SHP77 (cell line): Measurements from ENCODE around the gene MEIOB.
A peak's percentile ranks its signal among the peaks of the same experiment; 100 is the strongest.
"Not testable (repeated sequence)": the region's sequence is repeated elsewhere in the genome, so short reads cannot be mapped to it uniquely, and the experiment has no call there.

Experiments
- DNase-seq, 2 experiments: peaks; one replicate each; lab custom pipeline; 2025; lab: John Stamatoyannopoulos, UW

MEIOB gene, protein sequence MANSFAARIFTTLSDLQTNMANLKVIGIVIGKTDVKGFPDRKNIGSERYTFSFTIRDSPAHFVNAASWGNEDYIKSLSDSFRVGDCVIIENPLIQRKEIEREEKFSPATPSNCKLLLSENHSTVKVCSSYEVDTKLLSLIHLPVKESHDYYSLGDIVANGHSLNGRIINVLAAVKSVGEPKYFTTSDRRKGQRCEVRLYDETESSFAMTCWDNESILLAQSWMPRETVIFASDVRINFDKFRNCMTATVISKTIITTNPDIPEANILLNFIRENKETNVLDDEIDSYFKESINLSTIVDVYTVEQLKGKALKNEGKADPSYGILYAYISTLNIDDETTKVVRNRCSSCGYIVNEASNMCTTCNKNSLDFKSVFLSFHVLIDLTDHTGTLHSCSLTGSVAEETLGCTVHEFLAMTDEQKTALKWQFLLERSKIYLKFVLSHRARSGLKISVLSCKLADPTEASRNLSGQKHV

DNA sequence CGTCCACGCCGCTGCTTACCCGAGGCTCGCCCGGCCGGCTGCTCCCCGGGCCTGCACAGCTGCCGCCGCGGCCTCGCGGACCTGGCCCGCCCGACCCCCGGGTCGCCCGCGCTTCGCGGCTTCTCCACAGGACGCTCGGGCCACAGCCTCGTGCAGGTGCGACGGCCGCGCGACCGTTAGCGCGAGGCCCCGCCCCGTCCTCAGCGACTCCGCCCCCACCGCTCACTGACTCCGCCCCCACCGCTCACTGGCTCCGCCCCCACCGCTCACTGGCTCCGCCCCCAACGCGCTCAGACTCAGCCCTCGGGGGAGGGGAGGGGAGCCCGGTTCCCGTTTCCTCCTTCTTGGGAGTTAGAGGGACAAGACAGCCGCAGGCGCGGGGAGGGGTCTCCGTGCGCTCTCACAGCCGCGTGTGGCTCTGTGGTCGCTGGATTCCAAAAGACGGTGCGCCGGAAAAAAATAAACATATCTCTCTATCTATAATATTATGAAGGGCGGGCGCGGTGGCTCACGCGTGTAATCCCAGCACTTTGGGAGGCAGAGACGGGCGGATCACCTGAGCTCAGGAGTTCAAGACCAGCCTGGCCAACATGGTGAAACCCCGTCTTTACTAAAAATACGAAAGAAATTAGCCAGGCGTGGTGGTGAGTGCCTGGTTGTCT, at the start of gene MEIOB:
Gene MEIOB, minus strand, starts transcription at position 191 of the 662 bp plus-strand sequence. CDS start 3,989 bp downstream, outside the sequence.
- DNase-seq, result no peak

DNA sequence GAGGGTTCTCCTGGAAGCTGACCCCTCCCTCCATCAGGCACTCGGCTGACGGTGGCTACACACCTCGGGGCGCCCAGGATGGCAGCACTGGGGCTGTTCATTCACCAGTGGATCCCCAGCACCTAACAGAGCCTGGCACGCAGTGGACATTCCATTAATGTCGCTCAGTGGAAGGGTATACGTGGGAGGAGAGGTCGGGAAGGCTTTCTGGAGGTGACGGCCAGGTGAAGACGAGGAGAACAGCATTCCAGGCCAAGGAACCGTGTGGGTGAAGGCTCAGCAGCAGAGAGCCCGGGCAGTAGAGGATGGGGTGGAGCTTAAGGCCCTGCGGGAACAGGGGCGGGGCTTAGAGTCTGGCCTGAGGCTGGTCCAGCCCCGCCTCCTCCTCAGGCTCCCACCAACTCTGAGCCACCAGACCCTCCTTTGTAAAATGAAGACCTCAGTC, 48.8 kb upstream of the MEIOB start:
- peak; percentile 45 to 63 for DNase-seq

DNA sequence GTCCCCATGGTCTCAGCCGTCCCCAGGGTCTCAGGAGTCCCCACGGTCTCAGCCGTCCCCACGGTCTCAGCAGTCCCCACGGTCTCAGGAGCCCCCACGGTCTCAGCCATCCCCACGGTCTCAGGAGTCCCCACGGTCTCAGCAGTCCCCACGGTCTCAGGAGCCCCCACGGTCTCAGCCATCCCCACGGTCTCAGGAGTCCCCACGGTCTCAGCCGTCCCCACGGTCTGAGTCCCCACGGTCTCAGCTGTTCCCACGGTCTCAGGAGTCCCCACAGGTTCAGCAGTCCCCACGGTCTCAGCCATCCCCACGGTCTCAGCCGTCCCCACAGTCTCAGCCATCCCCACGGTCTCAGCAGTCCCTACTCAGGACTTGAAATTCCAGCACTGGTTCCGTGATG, 48.2 kb upstream of the MEIOB start:
- not testable (repeated sequence) for DNase-seq

DNA sequence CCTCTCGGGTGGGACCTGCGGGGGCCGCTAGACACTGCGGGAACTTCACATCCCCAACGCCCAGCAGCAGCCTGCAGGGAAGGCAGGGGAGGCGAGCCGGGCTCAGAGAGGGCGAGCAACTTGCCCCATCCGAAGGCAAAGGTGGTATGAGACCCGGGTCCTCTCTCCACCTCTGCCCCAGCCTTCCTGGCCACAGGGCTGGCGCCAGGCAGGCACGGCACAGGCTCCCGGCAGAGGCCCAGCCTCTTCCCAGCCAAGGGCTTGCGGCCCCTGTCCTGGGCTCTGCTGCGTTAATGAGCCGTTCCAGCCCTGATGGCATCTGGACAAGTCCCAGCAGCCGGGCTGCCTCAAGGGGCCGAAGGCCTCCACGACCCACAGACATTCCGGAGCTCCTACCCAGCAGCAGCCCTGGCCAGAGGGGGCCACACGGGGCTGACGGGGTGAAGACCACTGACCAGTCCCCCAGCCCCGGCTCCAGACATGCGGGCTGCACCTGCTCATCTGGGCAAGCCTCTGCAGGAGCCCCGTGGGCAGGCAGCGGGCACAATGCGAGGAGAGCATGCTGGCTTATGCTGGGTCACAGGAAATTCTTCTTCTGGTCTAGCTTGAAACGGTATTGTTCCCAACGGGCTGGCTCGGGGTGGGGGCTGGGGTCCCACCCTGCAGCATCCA, 47.5 kb upstream of the MEIOB start:
- DNase-seq, result peak in 1 of 2 experiments; percentile 21

DNA sequence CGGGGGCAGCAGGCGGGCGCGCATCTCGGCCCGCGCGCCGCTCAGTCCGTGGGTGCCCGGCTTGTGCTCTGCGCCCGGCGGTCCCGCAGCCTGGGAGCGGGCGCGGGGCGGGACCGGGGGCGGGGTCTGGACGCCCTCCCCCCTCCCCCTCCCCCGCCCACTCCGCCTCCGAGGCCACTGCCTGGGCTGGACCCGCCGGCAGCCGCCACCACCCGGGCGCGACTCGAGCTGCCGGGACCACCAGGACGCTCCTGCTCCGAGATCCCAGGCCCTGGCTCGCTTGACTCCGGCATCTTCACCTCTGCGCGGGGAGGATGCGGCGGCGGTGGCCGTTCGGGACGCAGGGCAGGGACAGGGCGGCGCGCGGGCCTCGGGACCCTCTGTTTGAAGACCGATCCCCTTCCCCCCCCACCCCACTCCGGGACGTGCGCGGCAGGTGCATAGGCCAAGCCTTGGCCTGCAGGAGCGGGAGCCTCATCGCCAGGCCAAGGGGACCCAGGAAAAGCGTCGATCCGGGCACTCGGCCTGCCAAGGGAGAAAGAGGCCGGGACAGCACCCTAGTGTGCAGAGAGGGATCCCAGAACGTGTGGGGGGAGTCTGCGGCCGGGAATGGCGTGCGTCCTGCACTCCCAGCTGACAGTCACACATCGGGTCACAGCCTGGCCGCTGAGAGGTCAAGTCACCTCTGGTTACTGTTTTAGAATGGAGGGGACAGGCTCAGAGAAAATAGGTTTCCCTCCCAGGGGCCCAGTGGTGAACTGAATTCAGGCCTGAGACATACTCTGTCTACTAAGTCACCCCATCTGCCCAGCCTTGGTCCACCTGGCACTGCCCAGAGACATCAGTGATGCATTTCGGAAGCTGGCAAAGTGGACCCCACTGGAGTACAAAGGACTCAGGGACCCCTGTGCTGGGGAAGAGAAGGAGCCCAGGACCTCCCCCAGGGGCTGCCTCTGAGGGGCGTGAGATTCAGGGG, 46.7 kb upstream of the MEIOB start, which contains the start of gene HS3ST6:
Gene HS3ST6, minus strand, starts transcription at position 65 of the 976 bp plus-strand sequence. CDS start 92 bp downstream, outside the sequence.
- DNase-seq, result no peak

DNA sequence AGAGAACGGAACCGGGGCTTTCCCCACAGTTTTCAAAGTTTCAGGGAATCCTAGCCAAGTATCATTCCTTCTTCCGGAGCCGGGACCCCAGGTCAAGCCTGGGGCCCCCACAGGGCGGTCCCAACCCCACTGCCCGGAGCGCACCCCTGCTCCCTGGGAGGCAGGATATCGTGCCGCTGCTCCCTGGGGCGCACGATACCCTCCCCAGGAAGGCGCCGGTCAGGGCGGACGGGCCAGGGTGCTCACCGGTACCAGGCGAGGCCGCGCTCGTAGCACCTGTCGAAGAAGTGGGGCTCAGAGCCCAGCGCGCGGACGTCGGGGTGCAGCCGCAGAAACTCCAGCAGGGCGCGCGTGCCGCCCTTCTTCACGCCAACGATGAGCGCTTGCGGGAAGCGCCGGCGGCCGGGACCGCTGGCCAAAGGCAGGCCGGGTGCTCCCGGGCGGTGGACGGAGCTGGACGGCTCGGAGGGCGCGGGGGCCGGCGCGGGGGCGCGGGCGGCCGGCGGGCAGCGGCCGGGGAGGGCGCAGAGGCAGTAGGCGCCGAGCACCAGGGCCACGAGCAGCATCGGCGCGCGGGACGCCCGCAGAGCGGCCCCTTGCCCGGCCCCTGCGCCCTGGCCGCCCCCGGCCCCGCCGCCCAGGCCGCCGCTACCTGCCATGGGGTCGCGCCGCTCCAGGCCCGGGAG, 45.8 kb upstream of the MEIOB start:
- DNase-seq, result no peak

DNA sequence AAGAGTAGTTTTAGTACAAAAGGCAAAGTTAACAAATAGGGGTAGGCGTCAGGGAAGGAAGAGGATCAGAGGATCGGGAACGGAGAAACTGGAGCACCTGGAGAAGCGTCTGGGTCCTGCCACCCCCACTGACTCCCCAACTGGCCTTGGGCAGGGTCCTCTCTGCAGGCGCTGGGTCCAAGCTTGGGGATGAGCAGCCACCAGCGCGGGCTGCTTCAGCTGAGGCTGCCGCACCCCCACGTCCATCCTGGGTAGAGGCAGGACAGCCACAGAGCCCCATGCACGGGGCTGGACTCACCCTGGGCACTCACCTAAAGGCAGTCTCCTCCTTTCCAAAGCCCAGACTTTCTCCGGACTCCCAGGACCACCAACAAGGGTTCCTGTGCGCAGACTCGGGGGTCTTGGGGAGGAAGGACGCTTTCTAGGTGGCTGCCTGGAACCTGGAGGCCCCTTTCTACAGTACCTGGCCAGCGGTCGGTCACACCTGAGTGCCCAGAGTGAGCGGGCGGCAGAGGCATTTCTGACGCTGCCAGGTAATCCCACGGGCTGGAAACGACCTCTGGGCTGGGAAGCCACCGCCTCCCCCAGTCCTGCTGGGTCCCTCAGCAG, 45.2 kb upstream of the MEIOB start:
- no peak for DNase-seq

DNA sequence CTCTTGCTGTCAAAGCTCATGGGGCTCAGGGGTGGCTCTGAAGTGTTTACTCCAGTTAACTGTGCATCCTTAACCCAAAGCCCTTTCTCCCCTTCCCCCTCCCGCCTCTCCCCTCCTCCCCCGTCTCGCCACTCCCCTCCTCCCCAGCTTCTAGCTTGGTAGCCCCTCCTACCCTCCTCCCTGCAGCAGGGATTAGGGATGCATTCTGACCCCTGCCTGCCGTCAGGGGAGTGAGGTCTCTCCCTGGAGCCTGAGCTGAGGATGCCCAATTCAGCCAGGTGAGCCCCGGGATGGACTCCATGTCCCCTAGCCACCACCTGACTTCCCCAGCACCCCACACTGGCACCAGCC, 44.7 kb upstream of the MEIOB start:
- DNase-seq, result no peak

DNA sequence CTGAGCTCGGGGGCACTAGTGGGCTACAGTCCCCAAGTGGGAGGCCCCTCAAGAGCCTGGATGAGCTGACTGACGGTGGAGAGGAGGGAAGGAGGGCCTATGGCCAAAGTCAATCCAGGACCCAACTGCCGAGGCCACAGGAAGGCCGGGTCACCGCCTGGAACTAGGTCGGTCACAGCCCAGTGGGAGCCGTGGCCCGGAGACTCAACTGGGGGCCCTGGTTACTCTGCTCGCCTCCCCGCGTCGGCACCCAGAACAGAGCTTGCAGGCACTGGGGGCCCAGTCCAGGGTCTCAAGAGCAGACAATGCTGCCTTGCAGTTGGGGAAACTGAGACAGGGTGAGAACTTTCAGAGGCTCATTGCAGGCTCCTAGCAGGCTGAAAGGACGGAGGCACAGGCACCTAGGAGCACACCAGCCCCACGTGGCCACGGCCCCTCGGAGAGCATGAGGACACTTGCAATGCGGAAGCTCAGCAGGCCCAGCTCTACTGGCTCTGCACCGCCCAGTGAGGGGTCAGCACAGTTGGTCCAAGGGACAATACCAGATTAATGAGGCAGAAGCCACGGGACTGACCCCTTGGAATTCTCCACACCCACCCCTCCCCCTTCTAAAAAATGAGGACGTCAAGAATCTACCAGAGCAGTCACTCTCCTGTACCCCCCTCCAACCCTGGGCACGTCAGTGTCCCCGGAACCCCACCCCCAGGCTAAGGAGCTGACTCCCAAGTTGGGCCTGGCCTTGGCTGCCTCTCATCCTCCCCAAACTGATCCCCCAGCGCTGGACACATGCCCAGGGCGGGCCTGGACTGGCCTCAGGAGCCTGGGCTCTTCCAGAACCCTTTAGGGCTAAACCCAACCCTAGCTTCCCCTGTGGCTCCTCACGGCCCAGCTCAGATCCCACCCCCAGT, 44.0 kb upstream of the MEIOB start:
- no peak for DNase-seq

DNA sequence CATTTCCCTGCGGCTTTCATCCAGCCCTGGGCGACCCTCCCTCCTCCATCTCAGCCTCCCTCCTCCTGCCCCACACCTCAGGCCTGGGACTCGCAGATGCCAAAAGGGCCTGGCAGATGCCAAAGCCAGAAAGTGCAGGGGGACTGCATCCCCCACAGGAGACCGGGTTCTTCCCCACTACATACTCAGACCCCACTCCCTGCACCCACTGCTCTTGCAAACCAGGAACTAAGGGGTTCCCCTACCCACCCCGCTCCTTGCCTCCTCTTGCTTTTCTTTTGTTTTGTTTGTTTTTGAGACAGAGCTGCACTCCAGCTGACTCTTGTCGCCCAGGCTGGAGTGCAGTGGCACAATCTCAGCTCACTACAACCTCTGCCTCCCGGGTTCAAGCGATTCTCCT, 43.0 kb upstream of the MEIOB start:
- DNase-seq, result no peak

DNA sequence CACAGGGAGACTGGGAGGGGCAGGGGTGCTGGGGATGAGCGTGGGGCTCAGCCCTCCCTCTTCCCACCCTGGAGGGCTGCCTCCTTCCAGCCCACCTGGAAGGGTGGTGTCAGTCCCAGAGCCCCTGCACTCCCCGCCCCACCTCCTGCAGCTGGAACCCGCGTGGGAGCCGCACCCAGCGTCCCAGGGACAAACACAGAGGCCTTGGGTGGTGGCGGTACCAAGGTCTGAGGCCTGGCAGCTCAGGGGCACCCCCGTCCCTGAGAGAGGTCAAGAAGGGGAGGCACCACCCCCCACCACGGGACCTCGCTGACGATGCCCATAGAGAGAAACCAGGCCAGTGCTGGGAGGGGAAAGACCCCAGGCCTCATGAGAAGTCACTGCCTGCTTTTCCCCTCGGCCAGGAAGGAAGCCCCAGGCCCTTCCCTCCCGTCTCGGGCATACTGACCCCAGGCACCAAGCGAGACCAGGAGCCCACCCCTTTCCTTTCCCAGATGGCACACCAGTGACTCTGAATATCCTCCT, 42.2 kb upstream of the MEIOB start:
- no peak for DNase-seq

DNA sequence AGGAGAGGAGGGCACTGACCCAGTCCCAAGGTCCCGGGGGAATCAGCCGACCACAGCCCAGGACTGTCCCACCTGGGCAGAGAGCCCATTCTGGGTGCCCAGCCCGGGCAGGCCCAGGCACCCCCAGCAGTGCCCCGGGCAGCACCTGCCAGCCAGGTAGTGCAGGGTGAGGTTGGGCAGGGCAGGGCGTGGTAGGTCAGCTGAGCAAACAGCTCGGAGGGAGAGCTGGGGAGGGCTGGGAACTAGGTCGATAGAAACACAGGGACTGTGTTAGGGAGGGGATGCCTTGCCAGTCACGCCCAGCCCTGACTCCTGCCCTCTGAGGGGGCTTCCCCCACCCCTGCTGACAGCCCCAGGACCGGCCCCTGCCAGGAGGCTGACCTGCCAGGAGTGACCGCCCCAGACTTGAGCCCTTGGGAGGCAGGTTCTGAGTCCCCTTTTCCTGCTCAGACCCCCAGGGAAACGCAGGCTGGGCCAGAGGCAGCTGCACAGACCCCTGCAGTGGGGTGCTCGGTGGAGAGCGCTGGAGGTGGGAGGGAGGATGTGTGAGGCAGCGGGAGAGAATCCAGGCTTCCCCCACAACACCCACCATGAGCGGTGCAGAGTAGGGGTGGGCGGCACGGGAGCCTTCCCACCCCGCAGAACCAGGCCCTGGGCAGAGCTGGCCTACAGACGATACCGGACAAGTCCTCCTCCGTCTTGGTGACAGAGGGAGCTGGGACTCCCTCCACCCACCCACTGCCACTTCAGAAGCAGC, 41.5 kb upstream of the MEIOB start:
- peak; percentile 47 to 67 for DNase-seq

DNA sequence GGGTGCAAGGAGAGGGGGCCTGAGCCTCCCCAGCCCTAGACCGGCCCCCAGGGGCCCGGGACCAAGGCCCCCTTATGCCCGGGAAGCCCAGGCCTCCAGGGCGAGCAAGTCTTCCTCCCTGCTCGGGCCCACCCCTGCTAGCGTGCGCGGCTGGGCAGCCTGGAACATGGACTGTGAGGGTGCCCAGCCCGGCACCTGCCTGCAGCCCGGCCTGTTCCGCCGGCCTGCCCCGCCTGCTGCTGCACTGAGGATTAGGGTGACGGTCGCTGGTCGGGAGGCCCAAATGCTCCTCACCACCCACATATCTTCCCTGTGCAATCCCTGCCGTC, 40.2 kb upstream of the MEIOB start:
- DNase-seq, result no peak

DNA sequence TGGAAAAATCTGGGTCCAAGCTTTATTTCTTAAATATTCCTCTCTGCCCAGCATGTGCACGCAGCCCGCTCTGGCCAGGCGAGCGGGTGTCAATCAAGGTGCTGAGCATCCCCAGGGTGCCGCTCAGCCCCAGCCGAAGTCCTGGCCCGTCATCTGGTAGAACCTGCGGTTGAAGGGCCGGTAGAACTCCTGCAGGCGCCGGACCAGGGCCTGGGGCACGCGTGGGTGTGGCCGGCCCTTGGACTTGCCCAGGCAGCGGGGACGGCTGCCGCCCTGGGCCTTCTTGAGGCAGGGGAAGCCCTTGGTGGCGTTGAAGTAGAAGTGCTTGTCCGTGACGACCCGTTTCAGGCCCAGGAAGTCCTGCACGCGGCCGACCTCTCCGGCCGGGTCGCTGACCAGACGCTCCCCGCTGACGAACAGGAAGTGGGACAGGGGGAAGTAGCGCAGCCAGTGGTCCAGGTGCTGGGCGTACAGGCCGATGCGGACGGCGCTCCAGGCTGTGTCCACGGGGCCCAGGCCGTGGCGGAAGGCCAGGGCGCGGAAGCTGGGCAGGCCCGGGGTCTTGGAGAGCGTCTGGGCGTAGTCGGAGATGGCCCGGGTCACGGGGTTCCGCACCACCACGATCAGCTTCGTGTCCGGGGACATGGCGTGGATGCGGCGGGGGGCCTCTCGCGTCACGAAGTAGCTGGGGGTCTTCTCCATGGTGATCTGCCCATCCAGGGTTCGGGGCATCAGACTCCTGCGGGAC, 39.7 kb upstream of the MEIOB start:
- no peak for DNase-seq

DNA sequence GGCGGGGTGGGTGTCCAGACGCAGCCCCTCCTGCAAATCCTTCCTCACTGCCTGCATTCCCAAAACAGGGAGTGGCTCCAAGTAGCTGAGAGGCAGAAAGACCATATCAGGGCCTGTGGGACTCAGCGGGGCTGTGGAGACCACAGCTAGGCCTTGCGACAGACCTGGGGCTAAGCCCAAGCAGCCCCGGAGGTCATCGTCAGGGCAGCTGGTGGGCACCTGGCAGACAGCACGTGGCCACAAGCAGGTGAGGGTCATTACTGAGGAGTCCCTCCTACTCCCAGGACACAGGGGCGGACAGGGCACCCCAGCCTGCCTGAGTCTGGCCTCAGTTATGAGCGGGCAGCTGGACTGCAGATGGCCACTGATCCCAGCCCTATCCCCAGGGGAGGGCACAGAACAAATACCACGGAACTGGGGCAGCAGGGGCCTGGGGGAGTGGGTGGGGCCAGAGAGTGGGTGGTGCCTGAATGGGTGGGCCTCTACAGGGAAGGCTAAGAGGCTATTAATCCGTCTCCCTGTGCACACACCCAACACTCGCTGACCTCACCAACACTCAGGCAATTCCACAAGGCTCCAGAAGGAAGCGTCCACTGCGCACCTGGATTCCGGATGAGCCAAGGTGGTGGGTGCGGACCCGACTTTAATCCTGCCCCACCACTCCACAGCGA, 37.7 kb upstream of the MEIOB start:
- DNase-seq, result peak; percentile 55 to 66

DNA sequence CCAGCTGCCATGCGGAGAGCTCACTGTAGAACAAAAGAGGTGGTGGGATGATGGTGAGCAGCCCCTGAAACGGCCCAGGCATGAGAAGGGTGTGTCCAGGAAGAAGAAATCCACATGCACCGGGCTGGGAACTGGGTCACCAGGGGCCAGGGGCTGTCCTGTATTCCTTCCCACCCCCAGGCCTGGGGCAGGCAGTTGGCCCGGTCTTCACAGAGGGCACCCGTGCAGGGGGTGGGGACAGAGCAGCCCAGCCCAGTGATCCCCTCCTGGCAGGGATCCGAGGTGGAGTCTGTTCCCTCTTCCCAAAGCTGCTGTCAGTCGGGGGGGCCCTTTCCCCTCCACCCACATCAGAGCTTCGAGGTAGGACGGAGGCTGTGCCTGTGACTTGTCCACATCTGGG, 37.0 kb upstream of the MEIOB start:
- DNase-seq, result no peak

DNA sequence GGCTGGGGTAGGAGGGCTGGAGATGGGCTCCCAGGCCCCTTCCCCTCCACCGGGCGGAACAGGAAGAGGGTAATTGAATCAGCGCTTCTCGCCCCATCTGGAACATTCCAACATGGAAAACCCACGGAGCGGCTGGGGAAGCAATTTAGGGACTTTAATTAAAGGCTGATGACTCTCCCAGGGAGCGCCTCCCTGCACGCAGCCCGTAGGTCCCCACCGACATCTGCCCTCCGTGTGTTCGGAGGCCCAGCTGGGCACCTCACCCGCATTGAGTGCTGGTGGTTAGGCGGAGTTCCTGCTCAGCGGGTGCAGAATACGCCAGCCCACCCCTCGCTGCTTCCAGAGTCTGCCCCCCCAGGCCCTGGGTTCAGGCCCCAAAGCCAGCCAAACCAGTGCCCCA, 36.2 kb upstream of the MEIOB start:
- DNase-seq, result no peak
